Measurements from ENCODE around the gene FOXO3B.
"Not testable (repeated sequence)": the region's sequence is repeated elsewhere in the genome, so short reads cannot be mapped to it uniquely, and the experiment has no call there.

DNA sequence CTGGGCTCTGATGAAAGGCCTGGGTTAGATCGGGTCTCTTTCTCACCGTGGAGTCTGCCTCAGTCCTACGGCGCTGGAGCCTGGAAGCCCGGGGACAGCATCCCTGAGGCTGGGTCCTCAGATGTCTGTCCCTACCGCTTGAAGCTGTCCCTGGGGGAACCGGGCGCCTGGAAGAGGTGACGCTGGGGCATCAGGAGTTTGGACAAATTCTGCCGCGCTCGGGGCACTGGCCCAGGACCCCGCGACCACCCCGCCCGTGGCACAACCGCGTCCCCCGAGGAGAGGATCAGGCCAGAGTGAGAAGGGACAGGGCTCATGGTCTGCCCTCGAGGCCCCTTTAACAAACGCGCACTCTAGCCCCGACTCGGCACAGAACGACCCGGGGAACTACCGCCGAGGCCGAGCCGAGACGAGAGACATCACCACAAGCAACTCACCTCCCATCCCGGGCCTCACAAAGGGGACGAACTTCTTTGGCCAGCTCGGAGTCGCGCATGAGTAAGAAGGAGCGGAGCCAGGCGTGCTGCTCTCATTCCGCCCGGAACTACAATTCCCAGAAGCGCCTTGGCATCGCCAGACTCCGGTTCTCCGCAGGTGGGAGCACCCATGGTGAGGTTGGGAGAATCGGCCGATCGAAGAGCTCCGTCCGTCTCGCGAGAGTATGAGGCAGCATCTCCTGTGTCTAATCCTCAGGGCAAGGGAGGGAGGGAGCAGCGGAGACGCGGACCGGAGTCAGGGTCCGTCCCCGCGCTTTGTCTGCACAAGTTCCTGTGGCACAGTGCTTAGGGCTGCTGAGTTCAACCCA, at the start of gene FOXO3B:
- peak; percentile 36 for TF ChIP-seq POLR2A (IDR thresholded peaks at IDR 0.05; ENCODE audit: low read length)
- not testable (repeated sequence) for TF ChIP-seq GATA1 (IDR thresholded peaks at IDR 0.05; ENCODE audit: low read depth, low read length)
